Endodermal cell (in vitro differentiated cells): ENCODE results near the gene SAMD7. TPM values are rescaled to one million over a fixed set of nuclear protein-coding genes. Genes with fewer than 3 reads are reported as not detected.

ENCODE experiments used
- DNase-seq: peaks from one replicate; pipeline ENCODE4 v3.0.0-alpha.2; 2017
- H3K27ac ChIP-seq: 2 replicates; pipeline ENCODE4 v1.5.1; 2013; ENCODE audit warnings: mild to moderate bottlenecking, low read depth, low read length, moderate library complexity
- H3K27me3 ChIP-seq: 2 replicates; pipeline ENCODE4 v1.6.1; 2013; ENCODE audit warnings: mild to moderate bottlenecking, low read length, moderate library complexity; ENCODE audit not compliant: insufficient read depth, control insufficient read depth, poor library complexity, severe bottlenecking
- H3K36me3 ChIP-seq: 2 replicates; pipeline ENCODE4 v1.7.0; 2013; ENCODE audit warnings: mild to moderate bottlenecking, low read length, moderate library complexity; ENCODE audit not compliant: control insufficient read depth, insufficient read depth
- H3K4me1 ChIP-seq: one replicate; pipeline ENCODE4 v1.7.0; 2013; ENCODE audit warnings: low read length; ENCODE audit not compliant: control insufficient read depth, insufficient read depth
- H3K4me3 ChIP-seq: 2 replicates; pipeline ENCODE4 v1.5.1; 2013; ENCODE audit warnings: mild to moderate bottlenecking, low read length, moderate library complexity
- H3K9ac ChIP-seq: 2 replicates; pipeline ENCODE4 v1.6.1; 2013; ENCODE audit warnings: mild to moderate bottlenecking, low read length, moderate library complexity; ENCODE audit not compliant: poor library complexity, severe bottlenecking; ENCODE audit errors: extremely low read depth
- H3K9me3 ChIP-seq: 2 replicates; pipeline ENCODE4 v1.6.1; 2013; ENCODE audit warnings: mild to moderate bottlenecking, low read length, moderate library complexity; ENCODE audit not compliant: control insufficient read depth
- H3K27ac Mint-ChIP-seq: 2 replicates; pipeline ENCODE4 v1.8.0; 2020; ENCODE audit warnings: mixed read lengths
- H3K27me3 Mint-ChIP-seq: 2 replicates; pipeline ENCODE4 v1.8.0; 2021; ENCODE audit warnings: mild to moderate bottlenecking, mixed read lengths; ENCODE audit not compliant: insufficient read depth
- H3K36me3 Mint-ChIP-seq: 2 replicates; pipeline ENCODE4 v1.8.0; 2020; ENCODE audit warnings: low read depth, mixed read lengths
- H3K4me1 Mint-ChIP-seq: 2 replicates; pipeline ENCODE4 v1.8.0; 2020; ENCODE audit warnings: mixed read lengths
- H3K4me3 Mint-ChIP-seq: 2 replicates; pipeline ENCODE4 v1.8.0; 2020; ENCODE audit warnings: mild to moderate bottlenecking, moderate library complexity, mixed read lengths
- H3K9me3 Mint-ChIP-seq: 2 replicates; pipeline ENCODE4 v1.8.0; 2020; ENCODE audit warnings: mild to moderate bottlenecking, mixed read lengths
- CTCF ChIP-seq: fragments of 200-600 bp; sonication (generic); conservative IDR thresholded peaks from 2 replicates; pipeline ENCODE4 v1.5.0; 2021; ENCODE audit warnings: antibody characterized with exemption, mild to moderate bottlenecking
- WGBS, 2 experiments: methylation state at CpG; one replicate each; pipeline versions ENCODE4 v1.1.5 to v1.1.7; 2013; ENCODE audit warnings: missing lambda C conversion rate in 2 of 2, mixed read lengths in 1 of 2; ENCODE audit not compliant: insufficient coverage in 1 of 2, insufficient read length in 1 of 2; 5-methylcytosine and 5-hydroxymethylcytosine counted together
- total RNA-seq, 2 donors: library from RNA; stranded (reverse); fragmentation: NEBNext Ultra II Directional in 1 of 2; extraction: Animal tissue kit (Norgen Biotek cat#: 25700) in 1 of 2; gene quantifications; 2 replicates in 1 of 2; 3 replicates in 1 of 2; pipeline ENCODE4 v1.2.1, GENCODE V29; 2021

SAMD7 gene
- total RNA-seq, 2 donors from 2014 or later = not detected

DNA sequence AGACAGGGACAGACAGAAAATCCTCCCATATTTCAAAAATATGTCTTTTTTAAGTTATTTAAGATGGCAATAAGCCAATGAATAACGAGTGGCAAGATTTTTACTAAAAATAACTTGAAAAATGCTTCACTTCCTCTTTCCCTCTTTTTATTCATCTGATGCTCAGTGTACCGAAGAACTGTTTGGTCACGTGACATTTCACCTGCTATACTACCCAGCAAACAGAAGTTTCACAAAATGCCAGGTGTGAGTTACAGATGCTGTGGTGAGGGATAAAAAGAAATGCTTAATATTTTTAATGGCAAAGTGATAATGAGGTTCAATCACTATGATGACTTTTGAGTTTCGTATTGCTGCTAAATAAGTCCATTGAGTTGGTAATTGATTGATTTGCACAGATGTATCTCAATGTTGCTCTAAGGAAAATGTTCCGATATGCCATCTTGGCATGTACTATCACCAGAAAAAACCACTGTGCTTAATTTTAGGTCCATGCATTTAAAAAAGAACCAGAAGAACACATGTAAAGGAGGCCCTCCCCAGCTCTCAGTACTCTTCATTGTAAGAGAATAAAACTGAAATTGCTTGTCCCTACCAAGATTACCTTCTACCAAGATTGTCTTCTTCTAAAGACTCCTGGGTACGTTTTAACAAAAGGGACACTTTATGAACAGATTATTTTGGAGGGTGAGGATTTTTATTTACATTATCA, 29.3 kb downstream of the SAMD7 start:
- Histone ChIP-seq H3K4me3 (no peak overlapping the region), H3K4me1 (no peaks in the 10 kb centered on the region), H3K9ac (no peak overlapping the region), H3K27ac (no peak overlapping the region), H3K27me3 (no peaks in the 10 kb centered on the region), H3K9me3 (no peaks in the 10 kb centered on the region), H3K36me3 (no peaks in the 10 kb centered on the region)
- Mint-ChIP-seq H3K36me3 (no peaks in the 10 kb centered on the region), H3K4me1 (no peaks in the 10 kb centered on the region), H3K4me3 (no peak overlapping the region), H3K27ac (no peak overlapping the region), H3K27me3 (no peaks in the 10 kb centered on the region), H3K9me3 (peaks cover 6% of the 10 kb centered on the region)
- no peak for DNase-seq
- no peak for TF ChIP-seq CTCF
- 88 to 100% methylated on average over 1 to 5 of the region's 6 CpGs for WGBS, 2 experiments

DNA sequence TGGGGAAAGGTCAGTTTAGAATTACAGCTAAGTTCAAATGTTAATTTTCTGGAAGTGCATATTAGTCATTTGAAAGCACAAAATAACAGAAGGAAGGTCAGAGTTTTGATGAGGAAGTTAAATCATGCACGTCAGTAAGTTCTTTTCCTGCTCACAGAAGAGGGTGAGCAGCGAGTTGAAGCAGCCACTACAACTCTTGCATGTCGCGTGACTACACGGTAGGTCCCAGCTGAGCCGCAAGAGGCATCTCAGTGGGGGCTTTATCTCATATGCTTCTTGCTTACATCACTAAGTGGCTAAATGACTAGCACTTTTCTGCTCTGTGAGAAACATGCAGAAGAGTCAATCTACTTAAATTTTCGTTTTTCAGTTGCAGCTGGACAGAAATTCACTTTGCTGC, 33.9 kb downstream of the SAMD7 start:
- Mint-ChIP-seq H3K9me3 (peaks cover 5% of the 10 kb centered on the region), H3K27ac (no peak overlapping the region), H3K36me3 (no peaks in the 10 kb centered on the region), H3K4me1 (no peaks in the 10 kb centered on the region), H3K4me3 (no peak overlapping the region), H3K27me3 (no peaks in the 10 kb centered on the region)
- TF ChIP-seq CTCF = no peak
- Histone ChIP-seq H3K27ac (no peak overlapping the region), H3K27me3 (no peaks in the 10 kb centered on the region), H3K36me3 (no peaks in the 10 kb centered on the region), H3K9me3 (no peaks in the 10 kb centered on the region), H3K4me1 (no peaks in the 10 kb centered on the region), H3K9ac (no peak overlapping the region), H3K4me3 (no peak overlapping the region)
- DNase-seq = no peak
- WGBS, 2 experiments = 91 to 94% methylated on average over 6 to 7 of the region's 7 CpGs

- Histone ChIP-seq H3K9me3 (no peaks in the 10 kb centered on the region), H3K9ac (no peak overlapping the region), H3K36me3 (no peaks in the 10 kb centered on the region), H3K27ac (no peak overlapping the region), H3K27me3 (no peaks in the 10 kb centered on the region), H3K4me3 (no peak overlapping the region), H3K4me1 (no peaks in the 10 kb centered on the region)
- no peaks in the 10 kb centered on the region for H3K27me3 Mint-ChIP-seq
- WGBS, 2 experiments = 92 to 96% methylated on average over 3 of the region's 3 CpGs
- H3K9me3 Mint-ChIP-seq = peaks cover 5% of the 10 kb centered on the region
- no peak for TF ChIP-seq CTCF
- no peak overlapping the region for H3K4me3 Mint-ChIP-seq
- H3K27ac Mint-ChIP-seq = no peak overlapping the region
- no peaks in the 10 kb centered on the region for H3K36me3 Mint-ChIP-seq
- no peaks in the 10 kb centered on the region for H3K4me1 Mint-ChIP-seq
- no peak for DNase-seq
These were observed 35.0 kb downstream of the SAMD7 start for GRCh38 chr3:169946336-169946735.
